Cardiac fibroblast (primary cell): Measurements from ENCODE around the gene TMEM19.

Experiments used
- DNase-seq, 2 donors: peaks; one replicate each; pipeline versions ENCODE4 v3.0.0 to v3.0.0-alpha.2; 2010; ENCODE audit warnings: low read depth in 2 of 2
- H3K4me3 ChIP-seq, 2 donors: replicated peaks in 1 of 2; 1 replicate in 1 of 2; 2 replicates in 1 of 2; pipeline ENCODE4 v1.5.1; 2011; ENCODE audit warnings: low read depth in 2 of 2, low read length in 2 of 2, mild to moderate bottlenecking in 2 of 2, moderate library complexity in 1 of 2
- TF ChIP-seq, protein P1 (sequence below): IDR thresholded peaks from one replicate; pipeline ENCODE4 v1.5.1; 2011; ENCODE audit warnings: low read depth, mild to moderate bottlenecking, low read length, inconsistent platforms

Gene TMEM19

DNA sequence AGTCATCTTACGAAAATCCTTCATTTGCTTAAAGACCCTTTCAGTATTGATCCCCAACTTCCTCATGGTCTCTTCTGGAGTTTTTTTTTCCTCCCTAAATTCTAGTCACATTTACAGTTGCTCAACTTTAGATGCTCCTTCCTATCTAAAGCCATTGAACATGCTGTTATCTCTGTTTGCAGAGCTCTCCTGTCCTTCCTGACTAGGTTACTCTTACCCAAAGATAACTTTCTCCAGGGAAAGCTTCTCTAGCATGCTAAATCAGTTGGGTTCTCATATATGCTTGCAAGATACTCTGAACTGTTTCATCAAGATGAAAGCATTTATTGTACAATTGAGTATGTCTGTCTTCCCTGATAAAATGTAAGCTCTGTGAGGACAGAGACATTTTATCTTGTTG, 67.0 kb downstream of the TMEM19 start:
- no peak overlapping the region for H3K4me3 ChIP-seq
- DNase-seq, result no peak
- TF ChIP-seq, protein P1, sequence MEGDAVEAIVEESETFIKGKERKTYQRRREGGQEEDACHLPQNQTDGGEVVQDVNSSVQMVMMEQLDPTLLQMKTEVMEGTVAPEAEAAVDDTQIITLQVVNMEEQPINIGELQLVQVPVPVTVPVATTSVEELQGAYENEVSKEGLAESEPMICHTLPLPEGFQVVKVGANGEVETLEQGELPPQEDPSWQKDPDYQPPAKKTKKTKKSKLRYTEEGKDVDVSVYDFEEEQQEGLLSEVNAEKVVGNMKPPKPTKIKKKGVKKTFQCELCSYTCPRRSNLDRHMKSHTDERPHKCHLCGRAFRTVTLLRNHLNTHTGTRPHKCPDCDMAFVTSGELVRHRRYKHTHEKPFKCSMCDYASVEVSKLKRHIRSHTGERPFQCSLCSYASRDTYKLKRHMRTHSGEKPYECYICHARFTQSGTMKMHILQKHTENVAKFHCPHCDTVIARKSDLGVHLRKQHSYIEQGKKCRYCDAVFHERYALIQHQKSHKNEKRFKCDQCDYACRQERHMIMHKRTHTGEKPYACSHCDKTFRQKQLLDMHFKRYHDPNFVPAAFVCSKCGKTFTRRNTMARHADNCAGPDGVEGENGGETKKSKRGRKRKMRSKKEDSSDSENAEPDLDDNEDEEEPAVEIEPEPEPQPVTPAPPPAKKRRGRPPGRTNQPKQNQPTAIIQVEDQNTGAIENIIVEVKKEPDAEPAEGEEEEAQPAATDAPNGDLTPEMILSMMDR, result no peak
